ENCODE results near the gene VWA1. TPM values are rescaled to one million over a fixed set of nuclear protein-coding genes. Genes with fewer than 3 reads are reported as not detected.

The VWA1 gene
- total RNA-seq, 1 experiment from 2014 or later = 35.5 TPM

- ChIA-PET CTCF (interaction anchor here (0.5 to 2.5 kb wide), 17 partner anchors 9 to 396 kb away, joined by 3 to 14 read pairs (median 4); partner anchors contain the start of genes AURKAIP1 and MRPL20), POLR2A (interaction anchor here (0.7 to 2.3 kb wide), 10 partner anchors 9 to 527 kb away, joined by 3 to 12 read pairs (median 4); partner anchors contain the start of gene AURKAIP1)
- H3K36me3 Mint-ChIP-seq = peaks cover 62% of the 10 kb centered on the region
- no peaks in the 10 kb centered on the region for H3K9me3 Mint-ChIP-seq
- TF ChIP-seq, protein P1, sequence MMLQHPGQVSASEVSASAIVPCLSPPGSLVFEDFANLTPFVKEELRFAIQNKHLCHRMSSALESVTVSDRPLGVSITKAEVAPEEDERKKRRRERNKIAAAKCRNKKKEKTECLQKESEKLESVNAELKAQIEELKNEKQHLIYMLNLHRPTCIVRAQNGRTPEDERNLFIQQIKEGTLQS (CRISPR knock-in tag; conservative IDR thresholded peaks at IDR 0.05) = no peak
- TF ChIP-seq EMX1 (CRISPR knock-in tag; IDR thresholded peaks at IDR 0.05) (no peak), ESRRA (CRISPR knock-in tag; IDR thresholded peaks at IDR 0.05; ENCODE audit: borderline replicate concordance) (no peak), FOXP4 (CRISPR knock-in tag; IDR thresholded peaks at IDR 0.05) (no peak), CREB1 (CRISPR knock-in tag; IDR thresholded peaks at IDR 0.05) (no peak), ZNF121 (CRISPR knock-in tag; IDR thresholded peaks at IDR 0.05) (no peak)
- TF ChIP-seq, protein P2, sequence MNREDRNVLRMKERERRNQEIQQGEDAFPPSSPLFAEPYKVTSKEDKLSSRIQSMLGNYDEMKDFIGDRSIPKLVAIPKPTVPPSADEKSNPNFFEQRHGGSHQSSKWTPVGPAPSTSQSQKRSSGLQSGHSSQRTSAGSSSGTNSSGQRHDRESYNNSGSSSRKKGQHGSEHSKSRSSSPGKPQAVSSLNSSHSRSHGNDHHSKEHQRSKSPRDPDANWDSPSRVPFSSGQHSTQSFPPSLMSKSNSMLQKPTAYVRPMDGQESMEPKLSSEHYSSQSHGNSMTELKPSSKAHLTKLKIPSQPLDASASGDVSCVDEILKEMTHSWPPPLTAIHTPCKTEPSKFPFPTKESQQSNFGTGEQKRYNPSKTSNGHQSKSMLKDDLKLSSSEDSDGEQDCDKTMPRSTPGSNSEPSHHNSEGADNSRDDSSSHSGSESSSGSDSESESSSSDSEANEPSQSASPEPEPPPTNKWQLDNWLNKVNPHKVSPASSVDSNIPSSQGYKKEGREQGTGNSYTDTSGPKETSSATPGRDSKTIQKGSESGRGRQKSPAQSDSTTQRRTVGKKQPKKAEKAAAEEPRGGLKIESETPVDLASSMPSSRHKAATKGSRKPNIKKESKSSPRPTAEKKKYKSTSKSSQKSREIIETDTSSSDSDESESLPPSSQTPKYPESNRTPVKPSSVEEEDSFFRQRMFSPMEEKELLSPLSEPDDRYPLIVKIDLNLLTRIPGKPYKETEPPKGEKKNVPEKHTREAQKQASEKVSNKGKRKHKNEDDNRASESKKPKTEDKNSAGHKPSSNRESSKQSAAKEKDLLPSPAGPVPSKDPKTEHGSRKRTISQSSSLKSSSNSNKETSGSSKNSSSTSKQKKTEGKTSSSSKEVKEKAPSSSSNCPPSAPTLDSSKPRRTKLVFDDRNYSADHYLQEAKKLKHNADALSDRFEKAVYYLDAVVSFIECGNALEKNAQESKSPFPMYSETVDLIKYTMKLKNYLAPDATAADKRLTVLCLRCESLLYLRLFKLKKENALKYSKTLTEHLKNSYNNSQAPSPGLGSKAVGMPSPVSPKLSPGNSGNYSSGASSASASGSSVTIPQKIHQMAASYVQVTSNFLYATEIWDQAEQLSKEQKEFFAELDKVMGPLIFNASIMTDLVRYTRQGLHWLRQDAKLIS (CRISPR knock-in tag; IDR thresholded peaks at IDR 0.05; ENCODE audit: borderline replicate concordance) = no peak
- TF ChIP-seq, protein P3, sequence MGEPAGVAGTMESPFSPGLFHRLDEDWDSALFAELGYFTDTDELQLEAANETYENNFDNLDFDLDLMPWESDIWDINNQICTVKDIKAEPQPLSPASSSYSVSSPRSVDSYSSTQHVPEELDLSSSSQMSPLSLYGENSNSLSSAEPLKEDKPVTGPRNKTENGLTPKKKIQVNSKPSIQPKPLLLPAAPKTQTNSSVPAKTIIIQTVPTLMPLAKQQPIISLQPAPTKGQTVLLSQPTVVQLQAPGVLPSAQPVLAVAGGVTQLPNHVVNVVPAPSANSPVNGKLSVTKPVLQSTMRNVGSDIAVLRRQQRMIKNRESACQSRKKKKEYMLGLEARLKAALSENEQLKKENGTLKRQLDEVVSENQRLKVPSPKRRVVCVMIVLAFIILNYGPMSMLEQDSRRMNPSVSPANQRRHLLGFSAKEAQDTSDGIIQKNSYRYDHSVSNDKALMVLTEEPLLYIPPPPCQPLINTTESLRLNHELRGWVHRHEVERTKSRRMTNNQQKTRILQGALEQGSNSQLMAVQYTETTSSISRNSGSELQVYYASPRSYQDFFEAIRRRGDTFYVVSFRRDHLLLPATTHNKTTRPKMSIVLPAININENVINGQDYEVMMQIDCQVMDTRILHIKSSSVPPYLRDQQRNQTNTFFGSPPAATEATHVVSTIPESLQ (CRISPR knock-in tag; IDR thresholded peaks at IDR 0.05) = no peak
- TF ChIP-seq, protein P4, sequence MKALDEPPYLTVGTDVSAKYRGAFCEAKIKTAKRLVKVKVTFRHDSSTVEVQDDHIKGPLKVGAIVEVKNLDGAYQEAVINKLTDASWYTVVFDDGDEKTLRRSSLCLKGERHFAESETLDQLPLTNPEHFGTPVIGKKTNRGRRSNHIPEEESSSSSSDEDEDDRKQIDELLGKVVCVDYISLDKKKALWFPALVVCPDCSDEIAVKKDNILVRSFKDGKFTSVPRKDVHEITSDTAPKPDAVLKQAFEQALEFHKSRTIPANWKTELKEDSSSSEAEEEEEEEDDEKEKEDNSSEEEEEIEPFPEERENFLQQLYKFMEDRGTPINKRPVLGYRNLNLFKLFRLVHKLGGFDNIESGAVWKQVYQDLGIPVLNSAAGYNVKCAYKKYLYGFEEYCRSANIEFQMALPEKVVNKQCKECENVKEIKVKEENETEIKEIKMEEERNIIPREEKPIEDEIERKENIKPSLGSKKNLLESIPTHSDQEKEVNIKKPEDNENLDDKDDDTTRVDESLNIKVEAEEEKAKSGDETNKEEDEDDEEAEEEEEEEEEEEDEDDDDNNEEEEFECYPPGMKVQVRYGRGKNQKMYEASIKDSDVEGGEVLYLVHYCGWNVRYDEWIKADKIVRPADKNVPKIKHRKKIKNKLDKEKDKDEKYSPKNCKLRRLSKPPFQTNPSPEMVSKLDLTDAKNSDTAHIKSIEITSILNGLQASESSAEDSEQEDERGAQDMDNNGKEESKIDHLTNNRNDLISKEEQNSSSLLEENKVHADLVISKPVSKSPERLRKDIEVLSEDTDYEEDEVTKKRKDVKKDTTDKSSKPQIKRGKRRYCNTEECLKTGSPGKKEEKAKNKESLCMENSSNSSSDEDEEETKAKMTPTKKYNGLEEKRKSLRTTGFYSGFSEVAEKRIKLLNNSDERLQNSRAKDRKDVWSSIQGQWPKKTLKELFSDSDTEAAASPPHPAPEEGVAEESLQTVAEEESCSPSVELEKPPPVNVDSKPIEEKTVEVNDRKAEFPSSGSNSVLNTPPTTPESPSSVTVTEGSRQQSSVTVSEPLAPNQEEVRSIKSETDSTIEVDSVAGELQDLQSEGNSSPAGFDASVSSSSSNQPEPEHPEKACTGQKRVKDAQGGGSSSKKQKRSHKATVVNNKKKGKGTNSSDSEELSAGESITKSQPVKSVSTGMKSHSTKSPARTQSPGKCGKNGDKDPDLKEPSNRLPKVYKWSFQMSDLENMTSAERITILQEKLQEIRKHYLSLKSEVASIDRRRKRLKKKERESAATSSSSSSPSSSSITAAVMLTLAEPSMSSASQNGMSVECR (CRISPR knock-in tag; IDR thresholded peaks at IDR 0.05; ENCODE audit: borderline replicate concordance) = no peak
- no peaks in the 10 kb centered on the region for H3K27me3 Mint-ChIP-seq (ENCODE audit: low read depth)
- ATAC-seq = no peak
- no peak for DNase-seq (ENCODE audit: low spot score)
- H3K4me1 Mint-ChIP-seq = peaks cover 31% of the 10 kb centered on the region
- H3K4me3 Mint-ChIP-seq = peak overlapping the region; percentile 85
- 0 out of 2 replicates have a peak overlapping the region, but pooled peaks have one; percentile 93 for H3K27ac Mint-ChIP-seq
These were observed 36.8 kb upstream of the VWA1 start for GRCh38 chr1:1398677-1399186.

DNA sequence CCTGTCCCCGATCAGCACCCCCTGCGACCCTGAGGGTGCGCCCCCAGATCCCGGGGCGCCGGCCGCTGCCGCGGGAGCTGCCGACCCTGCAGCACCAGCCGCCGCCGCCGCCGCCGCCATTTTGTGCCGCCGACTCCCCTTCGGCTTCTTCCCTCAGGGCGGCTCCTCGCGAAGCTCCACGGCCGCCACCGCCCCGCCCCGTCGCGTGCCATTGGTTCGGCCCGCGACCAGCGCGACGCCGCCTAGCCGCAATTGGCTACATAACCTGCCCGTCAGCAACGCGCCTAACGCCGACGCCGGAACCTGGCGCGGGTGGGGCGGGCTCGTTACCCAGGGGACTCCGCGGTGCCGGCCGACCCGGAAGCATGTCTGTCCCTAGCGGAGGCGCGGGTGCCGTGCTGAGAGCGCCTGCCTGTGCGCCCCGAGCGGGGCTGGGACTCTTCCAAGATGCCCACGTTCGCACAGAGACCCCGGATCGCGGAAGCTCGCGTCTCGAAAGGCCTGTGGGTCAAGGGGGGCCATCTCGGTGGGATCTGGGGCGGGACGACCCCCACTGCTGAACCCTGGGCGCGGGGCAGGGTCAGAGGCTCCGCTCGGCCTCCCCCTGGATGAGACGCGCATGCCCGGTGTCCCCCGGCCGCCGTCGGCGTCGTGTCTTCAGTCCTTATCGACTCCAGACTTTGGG lies 36.2 kb upstream of the VWA1 start, which contains the start of gene CCNL2:
TSS of gene CCNL2 (minus strand) at position 149 of the 685 bp plus-strand sequence. CDS start at position 120, 29 bp downstream.
- ChIA-PET CTCF (interaction anchor here (0.5 to 2.5 kb wide), 19 partner anchors 8 to 397 kb away, joined by 3 to 14 read pairs (median 4); partner anchors contain the start of genes AURKAIP1 and MRPL20), POLR2A (interaction anchor here (0.7 to 2.3 kb wide), 10 partner anchors 8 to 527 kb away, joined by 3 to 12 read pairs (median 4); partner anchors contain the start of gene AURKAIP1)
- peak; percentile 94 for ATAC-seq
- H3K4me1 Mint-ChIP-seq = peaks cover 31% of the 10 kb centered on the region
- H3K27me3 Mint-ChIP-seq (ENCODE audit: low read depth) = no peaks in the 10 kb centered on the region
- H3K36me3 Mint-ChIP-seq = peaks cover 61% of the 10 kb centered on the region
- peak within 1 kb of the TSS; percentile 93 for H3K27ac Mint-ChIP-seq
- DNase-seq (ENCODE audit: low spot score) = peak; percentile 99
- H3K9me3 Mint-ChIP-seq = no peaks in the 10 kb centered on the region
- peak within 1 kb of the TSS; percentile 85 for H3K4me3 Mint-ChIP-seq
- TF ChIP-seq CREB1 (CRISPR knock-in tag; IDR thresholded peaks at IDR 0.05) (no peak), EMX1 (CRISPR knock-in tag; IDR thresholded peaks at IDR 0.05) (no peak), ZNF281 (CRISPR knock-in tag; IDR thresholded peaks at IDR 0.05) (0 out of 2 replicates have a peak, but pooled peaks have one; percentile 55), NFATC4 (CRISPR knock-in tag; IDR thresholded peaks at IDR 0.05) (peak; percentile 48; the same call in 1 of the 2 replicates), IRF1 (CRISPR knock-in tag; IDR thresholded peaks at IDR 0.05) (0 out of 2 replicates have a peak, but pooled peaks have one; percentile 39), IRF2 (CRISPR knock-in tag; IDR thresholded peaks at IDR 0.05; ENCODE audit: borderline replicate concordance, low read depth) (no peak), ZNF138 (CRISPR knock-in tag; conservative IDR thresholded peaks at IDR 0.05) (no peak)
